Liver (tissue), 3 donors: ENCODE measurements around the gene SLC36A3.

Experiments used
- EGR1 ChIP-seq, 2 donors: IDR thresholded peaks; 2 replicates each; pipeline ENCODE4 v1.6.1; 2016 to 2018; ENCODE audit warnings: antibody characterized with exemption in 2 of 2, low read depth in 2 of 2
- GABPA ChIP-seq, 2 donors: IDR thresholded peaks in 1 of 2; conservative IDR thresholded peaks in 1 of 2; 2 replicates each; pipeline ENCODE4 v1.6.1; 2016; ENCODE audit warnings: antibody characterized with exemption in 2 of 2, mild to moderate bottlenecking in 1 of 2, moderate library complexity in 1 of 2
- HNF4G ChIP-seq: IDR thresholded peaks from 2 replicates; pipeline ENCODE4 v1.6.1; 2016; ENCODE audit warnings: antibody characterized with exemption
- JUND ChIP-seq, 2 donors: IDR thresholded peaks; 2 replicates each; pipeline ENCODE4 v1.6.1; 2016; ENCODE audit warnings: antibody characterized with exemption in 2 of 2
- NR2F2 ChIP-seq: IDR thresholded peaks from 2 replicates; pipeline ENCODE4 v1.6.1; 2016; ENCODE audit warnings: antibody characterized with exemption
- RAD21 ChIP-seq, 2 donors: IDR thresholded peaks; 2 replicates each; pipeline ENCODE4 v1.6.1; 2016; ENCODE audit warnings: antibody characterized with exemption in 2 of 2, mild to moderate bottlenecking in 2 of 2
- SP1 ChIP-seq: IDR thresholded peaks from 2 replicates; pipeline ENCODE4 v1.6.1; 2018; ENCODE audit warnings: antibody characterized with exemption, mild to moderate bottlenecking
- TAF1 ChIP-seq: conservative IDR thresholded peaks from 2 replicates; pipeline ENCODE4 v1.6.1; 2016; ENCODE audit warnings: antibody characterized with exemption, mild to moderate bottlenecking
- YY1 ChIP-seq: IDR thresholded peaks from 2 replicates; pipeline ENCODE4 v1.6.1; 2016; ENCODE audit warnings: antibody characterized with exemption, mild to moderate bottlenecking
- TF ChIP-seq, protein P1 (sequence below): fragments of 150-350 bp; IDR thresholded peaks from 2 replicates; pipeline ENCODE4 v1.5.1; 2017; ENCODE audit warnings: improper control_type of control experiment, low read depth, low read length; ENCODE audit not compliant: missing input control
- TF ChIP-seq, protein P2 (sequence below): IDR thresholded peaks from 2 replicates; pipeline ENCODE4 v1.6.1; 2016; ENCODE audit warnings: antibody characterized with exemption
- TF ChIP-seq, protein P3 (sequence below): IDR thresholded peaks from 2 replicates; pipeline ENCODE4 v1.6.1; 2016; ENCODE audit warnings: antibody characterized with exemption
- TF ChIP-seq, protein P4 (sequence below): IDR thresholded peaks from 2 replicates; pipeline ENCODE4 v1.6.1; 2016; ENCODE audit warnings: antibody characterized with exemption, mild to moderate bottlenecking
- donor health status: healthy.
- donor health status: healthy.

DNA sequence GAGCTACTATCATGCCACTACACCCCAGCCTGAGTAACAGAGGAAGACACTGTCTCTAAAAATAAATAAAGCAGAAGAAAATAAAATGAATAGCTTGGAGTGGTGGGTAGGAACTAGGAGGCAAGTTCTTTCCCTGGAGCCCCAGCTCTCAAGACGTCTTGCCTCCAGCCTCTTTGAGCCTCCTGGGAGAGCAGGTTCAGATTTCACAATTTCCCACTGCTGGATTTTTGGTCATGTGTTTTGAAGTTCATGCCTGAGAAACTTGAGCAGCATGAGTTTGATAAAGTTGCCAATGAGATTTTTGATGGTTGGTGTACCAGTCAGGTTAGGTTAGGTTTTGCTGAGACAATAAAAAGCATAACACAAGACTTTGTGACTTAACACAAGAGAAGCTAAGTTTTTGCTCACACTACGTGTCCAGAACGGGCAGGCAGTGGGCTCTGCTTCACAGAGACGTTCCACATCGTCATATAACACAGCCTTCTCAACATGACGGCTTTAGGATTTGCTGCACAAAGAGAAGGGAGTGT lies 75.6 kb downstream of the SLC36A3 start:
- TF ChIP-seq, protein P1, sequence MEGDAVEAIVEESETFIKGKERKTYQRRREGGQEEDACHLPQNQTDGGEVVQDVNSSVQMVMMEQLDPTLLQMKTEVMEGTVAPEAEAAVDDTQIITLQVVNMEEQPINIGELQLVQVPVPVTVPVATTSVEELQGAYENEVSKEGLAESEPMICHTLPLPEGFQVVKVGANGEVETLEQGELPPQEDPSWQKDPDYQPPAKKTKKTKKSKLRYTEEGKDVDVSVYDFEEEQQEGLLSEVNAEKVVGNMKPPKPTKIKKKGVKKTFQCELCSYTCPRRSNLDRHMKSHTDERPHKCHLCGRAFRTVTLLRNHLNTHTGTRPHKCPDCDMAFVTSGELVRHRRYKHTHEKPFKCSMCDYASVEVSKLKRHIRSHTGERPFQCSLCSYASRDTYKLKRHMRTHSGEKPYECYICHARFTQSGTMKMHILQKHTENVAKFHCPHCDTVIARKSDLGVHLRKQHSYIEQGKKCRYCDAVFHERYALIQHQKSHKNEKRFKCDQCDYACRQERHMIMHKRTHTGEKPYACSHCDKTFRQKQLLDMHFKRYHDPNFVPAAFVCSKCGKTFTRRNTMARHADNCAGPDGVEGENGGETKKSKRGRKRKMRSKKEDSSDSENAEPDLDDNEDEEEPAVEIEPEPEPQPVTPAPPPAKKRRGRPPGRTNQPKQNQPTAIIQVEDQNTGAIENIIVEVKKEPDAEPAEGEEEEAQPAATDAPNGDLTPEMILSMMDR: no peak
- TF ChIP-seq, protein P2, sequence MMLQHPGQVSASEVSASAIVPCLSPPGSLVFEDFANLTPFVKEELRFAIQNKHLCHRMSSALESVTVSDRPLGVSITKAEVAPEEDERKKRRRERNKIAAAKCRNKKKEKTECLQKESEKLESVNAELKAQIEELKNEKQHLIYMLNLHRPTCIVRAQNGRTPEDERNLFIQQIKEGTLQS: no peak
- TF ChIP-seq YY1 (no peak), TAF1 (no peak), RAD21 (IDR thresholded peaks at IDR 0.05) (no peak), JUND (IDR thresholded peaks at IDR 0.05) (no peak), EGR1 (IDR thresholded peaks at IDR 0.05; ENCODE audit: low read depth in 2 of 2) (no peak), HNF4G (no peak), SP1 (no peak), GABPA (IDR thresholded peaks at IDR 0.05 in 1 of 2, conservative IDR thresholded peaks at IDR 0.05 in 1 of 2) (no peak), NR2F2 (no peak)
- TF ChIP-seq, protein P3, sequence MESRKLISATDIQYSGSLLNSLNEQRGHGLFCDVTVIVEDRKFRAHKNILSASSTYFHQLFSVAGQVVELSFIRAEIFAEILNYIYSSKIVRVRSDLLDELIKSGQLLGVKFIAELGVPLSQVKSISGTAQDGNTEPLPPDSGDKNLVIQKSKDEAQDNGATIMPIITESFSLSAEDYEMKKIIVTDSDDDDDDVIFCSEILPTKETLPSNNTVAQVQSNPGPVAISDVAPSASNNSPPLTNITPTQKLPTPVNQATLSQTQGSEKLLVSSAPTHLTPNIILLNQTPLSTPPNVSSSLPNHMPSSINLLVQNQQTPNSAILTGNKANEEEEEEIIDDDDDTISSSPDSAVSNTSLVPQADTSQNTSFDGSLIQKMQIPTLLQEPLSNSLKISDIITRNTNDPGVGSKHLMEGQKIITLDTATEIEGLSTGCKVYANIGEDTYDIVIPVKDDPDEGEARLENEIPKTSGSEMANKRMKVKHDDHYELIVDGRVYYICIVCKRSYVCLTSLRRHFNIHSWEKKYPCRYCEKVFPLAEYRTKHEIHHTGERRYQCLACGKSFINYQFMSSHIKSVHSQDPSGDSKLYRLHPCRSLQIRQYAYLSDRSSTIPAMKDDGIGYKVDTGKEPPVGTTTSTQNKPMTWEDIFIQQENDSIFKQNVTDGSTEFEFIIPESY: no peak
- TF ChIP-seq, protein P4, sequence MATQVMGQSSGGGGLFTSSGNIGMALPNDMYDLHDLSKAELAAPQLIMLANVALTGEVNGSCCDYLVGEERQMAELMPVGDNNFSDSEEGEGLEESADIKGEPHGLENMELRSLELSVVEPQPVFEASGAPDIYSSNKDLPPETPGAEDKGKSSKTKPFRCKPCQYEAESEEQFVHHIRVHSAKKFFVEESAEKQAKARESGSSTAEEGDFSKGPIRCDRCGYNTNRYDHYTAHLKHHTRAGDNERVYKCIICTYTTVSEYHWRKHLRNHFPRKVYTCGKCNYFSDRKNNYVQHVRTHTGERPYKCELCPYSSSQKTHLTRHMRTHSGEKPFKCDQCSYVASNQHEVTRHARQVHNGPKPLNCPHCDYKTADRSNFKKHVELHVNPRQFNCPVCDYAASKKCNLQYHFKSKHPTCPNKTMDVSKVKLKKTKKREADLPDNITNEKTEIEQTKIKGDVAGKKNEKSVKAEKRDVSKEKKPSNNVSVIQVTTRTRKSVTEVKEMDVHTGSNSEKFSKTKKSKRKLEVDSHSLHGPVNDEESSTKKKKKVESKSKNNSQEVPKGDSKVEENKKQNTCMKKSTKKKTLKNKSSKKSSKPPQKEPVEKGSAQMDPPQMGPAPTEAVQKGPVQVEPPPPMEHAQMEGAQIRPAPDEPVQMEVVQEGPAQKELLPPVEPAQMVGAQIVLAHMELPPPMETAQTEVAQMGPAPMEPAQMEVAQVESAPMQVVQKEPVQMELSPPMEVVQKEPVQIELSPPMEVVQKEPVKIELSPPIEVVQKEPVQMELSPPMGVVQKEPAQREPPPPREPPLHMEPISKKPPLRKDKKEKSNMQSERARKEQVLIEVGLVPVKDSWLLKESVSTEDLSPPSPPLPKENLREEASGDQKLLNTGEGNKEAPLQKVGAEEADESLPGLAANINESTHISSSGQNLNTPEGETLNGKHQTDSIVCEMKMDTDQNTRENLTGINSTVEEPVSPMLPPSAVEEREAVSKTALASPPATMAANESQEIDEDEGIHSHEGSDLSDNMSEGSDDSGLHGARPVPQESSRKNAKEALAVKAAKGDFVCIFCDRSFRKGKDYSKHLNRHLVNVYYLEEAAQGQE: no peak
